SHP77 (cell line): ENCODE data around the gene P2RY6.
A peak's percentile ranks its signal among the peaks of the same experiment; 100 is the strongest.
"Not testable (repeated sequence)": the region's sequence is repeated elsewhere in the genome, so short reads cannot be mapped to it uniquely, and the experiment has no call there.

Experiments
- DNase-seq, 2 experiments: peaks; one replicate each; lab custom pipeline; 2025; lab: John Stamatoyannopoulos, UW

P2RY6 gene

GRCh38 chr11:73271936-73272679, at the start of gene P2RY6:
Gene P2RY6 (plus strand): TSS chr11:73272338. CDS start chr11:73296519, 24,181 bp downstream.
- peak; percentile 97 to 98 for DNase-seq

GRCh38 chr11:73223998-73224730, 48.0 kb upstream of the P2RY6 start:
- DNase-seq, result no peak

DNA sequence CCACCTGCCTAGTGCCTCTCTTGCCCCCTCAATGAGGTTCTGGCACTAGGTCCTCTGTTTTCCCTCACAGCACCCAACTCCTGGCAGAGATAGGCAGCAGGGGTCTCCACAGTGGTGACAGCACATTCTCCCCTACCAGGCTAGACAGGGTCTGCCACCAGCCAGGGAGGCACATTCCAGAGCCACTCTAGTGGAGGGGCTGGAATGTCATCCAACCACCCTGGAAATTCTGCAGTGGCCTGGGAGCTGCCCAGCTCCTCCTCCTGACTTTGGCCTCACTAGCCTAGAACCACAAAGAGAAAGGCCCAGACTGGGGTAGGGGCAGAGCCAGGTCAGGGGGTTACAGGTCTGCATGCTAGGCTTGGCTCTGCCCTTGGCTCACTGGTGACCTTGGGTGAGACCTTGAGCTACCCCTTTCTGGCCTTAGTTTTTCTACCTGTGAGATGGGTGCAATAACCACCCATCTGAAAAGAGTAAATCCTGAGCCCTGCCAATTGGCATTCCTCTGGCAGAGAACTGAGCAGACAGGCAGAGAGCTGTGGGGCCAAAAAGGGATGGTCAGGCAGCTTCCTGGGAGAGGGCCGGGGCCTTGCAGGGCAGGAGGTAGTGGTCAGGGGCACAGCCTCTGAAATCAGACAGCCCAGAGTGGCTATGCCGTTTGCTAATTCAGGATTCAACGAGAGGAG, 47.0 kb upstream of the P2RY6 start:
- DNase-seq, result no peak

DNA sequence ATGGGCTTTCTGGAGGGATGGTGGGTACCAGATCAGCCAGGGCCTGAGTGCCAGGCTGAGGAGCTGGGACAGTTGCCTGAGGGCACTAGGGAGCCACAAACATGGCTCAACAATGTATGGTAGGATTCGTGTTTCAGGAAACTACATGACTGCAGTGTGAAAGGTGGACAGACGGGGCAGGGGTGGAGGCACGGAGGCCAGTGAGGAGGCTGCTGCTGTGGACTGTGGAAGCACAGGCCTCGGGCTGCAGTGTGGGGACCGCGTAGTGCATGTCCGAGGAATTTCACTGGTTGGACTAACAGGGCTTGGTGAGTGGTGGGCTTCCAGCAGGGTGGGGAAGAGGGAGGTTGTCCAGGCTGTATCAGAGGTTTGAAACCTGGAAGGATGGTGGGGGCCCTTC, 46.3 kb upstream of the P2RY6 start:
- DNase-seq, result no peak

DNA sequence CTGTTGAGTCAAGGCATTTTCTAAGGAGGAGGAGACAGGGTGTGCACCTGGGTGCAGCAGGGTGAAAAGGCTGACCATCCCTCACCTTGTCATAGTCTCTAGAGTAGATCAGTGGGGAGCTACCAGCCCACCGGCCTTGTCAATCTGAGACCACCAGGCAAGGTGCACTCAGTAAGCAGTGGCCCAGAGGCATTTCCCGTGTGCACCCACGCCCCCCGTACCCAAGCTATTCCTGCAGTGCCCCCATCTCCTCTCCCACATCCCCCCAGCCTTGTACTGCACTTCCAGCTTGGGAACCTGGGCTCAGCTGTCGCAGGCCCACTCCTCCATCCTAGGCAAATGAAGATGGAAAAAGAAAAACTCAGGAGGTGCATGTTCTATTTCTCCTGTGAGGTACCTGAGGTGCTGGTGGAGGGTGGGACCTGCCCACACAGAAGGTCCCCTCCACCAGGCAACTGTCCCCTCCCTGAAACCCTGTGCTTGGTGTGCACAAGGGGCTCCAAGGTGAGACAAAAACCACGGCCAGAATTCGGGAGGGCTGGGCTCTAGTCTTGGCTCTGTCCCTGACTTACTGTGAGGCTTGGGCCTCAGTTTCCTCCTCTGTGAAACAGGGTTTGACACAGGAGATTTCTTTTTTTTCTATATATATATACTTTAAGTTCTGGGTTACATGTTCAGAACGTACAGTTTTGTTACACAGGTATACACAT, 45.7 kb upstream of the P2RY6 start:
- DNase-seq, result no peak

- no peak for DNase-seq
Measured at GRCh38 chr11:73227571-73228211, 44.4 kb upstream of the P2RY6 start.

DNA sequence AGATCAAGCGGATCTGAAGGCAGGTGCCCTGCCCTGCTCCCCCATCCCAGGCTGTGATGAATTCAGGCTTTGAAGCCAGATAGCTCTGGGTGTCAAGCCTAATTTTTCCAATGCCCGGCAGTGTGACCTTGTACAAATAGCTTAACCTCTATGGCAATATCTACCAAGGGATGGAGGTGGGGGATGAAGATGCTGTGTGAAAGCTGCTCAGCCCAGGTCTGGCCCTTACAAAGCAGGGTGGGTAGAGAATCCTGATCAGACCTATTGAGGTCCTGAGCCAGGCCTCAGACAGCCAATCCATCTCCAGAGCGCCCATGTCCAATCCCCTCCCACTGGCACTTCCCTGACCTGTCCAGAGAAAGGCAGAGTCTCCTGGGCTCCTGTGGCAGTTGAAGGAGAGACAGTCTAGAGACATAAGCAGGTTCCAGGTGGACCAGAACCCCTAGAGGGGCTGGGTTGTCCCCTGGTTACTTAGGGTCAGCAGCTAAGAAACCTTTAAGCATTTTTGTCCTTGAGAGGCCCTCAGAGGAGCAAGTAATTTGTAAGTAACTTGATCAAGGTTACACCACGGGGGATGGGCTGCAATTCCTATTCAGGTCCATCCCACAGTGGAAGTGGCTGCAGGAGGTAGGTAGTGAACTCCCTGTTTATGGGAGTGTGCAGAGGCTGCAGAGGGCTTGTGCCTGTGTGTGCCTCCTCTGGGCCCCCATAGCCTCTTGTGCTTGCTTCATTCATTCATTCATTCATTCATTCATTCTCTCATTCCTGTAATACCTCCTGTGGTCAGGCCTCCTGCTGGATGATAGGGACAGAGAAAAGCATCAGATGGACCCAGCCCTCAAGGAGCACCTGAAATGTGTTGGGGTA, 43.6 kb upstream of the P2RY6 start:
- DNase-seq, result no peak

- DNase-seq, result no peak
Measured at GRCh38 chr11:73229321-73229895, 42.7 kb upstream of the P2RY6 start.

GRCh38 chr11:73229896-73230875, 42.0 kb upstream of the P2RY6 start:
- DNase-seq, result no peak

DNA sequence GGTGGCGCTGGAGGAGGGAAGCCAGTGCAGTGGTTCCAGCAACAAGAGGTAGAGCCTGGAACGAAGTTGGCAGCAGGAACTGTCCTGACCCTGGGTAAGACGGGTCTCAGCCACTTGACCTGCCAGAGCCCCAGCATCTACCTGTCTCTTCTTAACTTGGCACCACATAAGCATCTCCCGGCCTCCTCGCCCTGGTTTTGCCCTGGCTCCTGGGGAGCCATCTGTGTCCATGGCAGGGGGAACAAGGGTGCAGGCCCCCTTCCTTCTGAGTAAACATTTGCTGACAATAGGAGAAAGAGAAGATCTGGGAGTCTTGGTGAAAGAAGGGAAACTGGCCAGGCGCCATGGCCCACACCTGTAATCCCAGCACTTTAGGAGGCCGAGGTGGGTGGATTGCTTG, 41.2 kb upstream of the P2RY6 start:
- no peak for DNase-seq

DNA sequence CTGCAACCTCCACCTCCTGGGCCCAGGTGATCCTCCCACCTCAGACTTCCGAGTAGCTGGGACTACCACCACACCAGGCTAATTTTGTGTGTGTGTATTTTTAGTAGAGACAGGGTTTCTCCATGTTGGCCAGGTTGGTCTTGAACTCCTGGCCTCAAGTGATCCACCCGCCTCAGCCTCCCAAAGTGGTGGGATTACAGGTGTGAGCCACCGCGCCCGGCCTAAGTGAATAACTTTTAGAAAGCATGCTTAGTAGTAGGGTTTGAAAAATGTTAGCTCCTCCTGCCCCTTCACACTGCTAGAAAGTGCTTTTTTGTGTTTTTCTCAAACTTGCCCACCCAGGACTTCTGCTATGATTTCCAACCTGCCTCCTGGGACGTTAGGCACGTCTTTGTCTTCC, 39.7 kb upstream of the P2RY6 start:
- not testable (repeated sequence) for DNase-seq

GRCh38 chr11:73233211-73233610, 38.9 kb upstream of the P2RY6 start:
- DNase-seq, result no peak

DNA sequence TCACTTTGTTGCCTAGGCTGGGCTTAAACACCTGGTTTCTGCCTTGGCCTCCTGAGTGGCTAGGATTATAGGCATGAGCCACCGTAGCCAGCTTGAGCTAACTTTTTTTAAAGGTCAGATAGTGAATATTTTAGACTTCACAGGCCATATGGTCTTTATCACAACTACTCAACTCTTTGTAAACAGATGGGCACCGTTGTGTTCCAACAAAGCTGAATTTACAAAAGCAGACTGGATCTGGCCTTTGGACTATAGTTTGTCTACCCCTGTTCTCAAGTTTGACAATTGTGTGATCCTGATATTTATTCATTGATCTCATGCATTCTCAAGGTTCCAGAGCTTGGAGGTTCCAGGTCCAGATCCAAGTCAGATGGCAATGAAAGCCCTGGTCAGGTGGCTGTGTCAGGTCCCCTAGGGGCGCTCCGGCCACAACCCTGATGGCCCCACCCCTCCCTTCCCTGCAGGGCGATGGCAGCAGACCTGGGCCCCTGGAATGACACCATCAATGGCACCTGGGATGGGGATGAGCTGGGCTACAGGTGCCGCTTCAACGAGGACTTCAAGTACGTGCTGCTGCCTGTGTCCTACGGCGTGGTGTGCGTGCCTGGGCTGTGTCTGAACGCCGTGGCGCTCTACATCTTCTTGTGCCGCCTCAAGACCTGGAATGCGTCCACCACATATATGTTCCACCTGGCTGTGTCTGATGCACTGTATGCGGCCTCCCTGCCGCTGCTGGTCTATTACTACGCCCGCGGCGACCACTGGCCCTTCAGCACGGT, 38.3 kb upstream of the P2RY6 start:
- no peak for DNase-seq

DNA sequence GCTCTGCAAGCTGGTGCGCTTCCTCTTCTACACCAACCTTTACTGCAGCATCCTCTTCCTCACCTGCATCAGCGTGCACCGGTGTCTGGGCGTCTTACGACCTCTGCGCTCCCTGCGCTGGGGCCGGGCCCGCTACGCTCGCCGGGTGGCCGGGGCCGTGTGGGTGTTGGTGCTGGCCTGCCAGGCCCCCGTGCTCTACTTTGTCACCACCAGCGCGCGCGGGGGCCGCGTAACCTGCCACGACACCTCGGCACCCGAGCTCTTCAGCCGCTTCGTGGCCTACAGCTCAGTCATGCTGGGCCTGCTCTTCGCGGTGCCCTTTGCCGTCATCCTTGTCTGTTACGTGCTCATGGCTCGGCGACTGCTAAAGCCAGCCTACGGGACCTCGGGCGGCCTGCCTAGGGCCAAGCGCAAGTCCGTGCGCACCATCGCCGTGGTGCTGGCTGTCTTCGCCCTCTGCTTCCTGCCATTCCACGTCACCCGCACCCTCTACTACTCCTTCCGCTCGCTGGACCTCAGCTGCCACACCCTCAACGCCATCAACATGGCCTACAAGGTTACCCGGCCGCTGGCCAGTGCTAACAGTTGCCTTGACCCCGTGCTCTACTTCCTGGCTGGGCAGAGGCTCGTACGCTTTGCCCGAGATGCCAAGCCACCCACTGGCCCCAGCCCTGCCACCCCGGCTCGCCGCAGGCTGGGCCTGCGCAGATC, 37.5 kb upstream of the P2RY6 start:
- DNase-seq, result no peak

GRCh38 chr11:73235236-73235786, 36.8 kb upstream of the P2RY6 start:
- no peak for DNase-seq

DNA sequence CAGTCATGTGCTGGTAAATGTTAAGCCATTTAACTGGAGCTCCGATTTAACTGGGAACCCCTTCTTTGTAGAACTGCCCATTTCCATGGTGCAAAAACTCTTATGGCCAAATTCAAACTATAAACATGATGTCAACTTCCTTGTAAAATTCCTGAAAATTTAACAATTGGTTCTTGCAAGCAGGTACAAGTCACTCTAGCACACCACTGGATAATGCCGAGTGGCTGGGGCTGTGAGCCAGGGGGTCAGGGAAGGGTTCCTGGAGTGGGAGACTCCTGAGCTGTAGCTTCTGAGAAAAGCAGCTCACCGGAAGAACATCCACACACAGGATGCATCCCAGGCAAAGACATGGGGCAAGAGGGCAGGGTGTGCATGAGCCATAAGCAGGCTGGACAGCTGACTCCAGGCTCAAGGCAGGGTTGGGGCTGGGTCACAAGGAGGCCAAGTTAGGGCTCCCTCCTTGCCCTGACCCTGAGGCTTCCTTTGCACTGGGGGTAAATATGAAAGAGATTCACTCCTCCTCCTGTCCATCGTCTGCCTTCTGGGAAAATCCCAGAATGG, 35.9 kb upstream of the P2RY6 start:
- no peak for DNase-seq

DNA sequence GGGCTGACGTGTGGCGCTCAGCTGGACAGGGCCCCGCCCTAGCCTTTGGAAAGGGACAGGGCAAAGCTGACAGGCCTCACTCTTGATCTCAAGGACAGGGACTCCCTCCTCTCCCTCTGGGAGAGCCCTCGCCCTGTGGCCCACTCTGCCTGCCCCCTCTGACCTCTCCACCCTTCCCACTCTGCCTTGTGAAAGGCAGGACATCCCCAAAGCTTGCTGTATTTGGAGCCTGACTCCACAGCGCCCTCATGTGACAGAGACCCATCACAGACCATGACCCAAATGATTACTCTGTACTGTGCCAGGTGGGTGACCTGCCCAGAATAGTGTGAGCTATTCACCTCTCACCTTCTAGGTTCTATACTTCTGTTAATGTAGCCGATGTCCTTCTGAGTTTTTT, 35.3 kb upstream of the P2RY6 start:
- peak in 1 of 2 experiments; percentile 53 for DNase-seq
